Measurements from ENCODE around the gene DIRAS2.

Gene DIRAS2

DNA sequence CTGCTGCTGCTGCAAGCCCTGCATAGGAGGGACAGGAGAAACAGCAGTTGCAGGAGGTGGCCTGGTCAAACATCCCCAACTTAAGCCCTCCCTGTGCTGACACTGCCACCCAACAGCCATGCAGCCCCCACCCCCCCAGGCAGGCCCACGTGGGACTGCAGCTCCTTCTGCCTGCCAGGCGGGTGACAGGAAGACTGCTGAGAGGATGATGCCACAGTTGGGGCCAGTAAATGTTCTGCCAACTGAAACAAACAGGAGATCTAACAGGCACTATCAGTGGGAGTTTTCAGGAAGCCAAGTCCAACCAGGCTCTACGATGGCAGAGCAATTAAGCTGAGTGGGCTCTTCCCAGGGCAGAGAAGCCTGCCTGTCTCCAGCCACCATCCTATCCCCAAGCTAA, 31.1 kb downstream of the DIRAS2 start:
- no peak for DNase-seq (ENCODE audit: low read depth)

GRCh38 chr9:90611121-90611520, 31.5 kb downstream of the DIRAS2 start:
- DNase-seq (ENCODE audit: low read depth): no peak

- DNase-seq (ENCODE audit: low read depth): no peak
Observed at GRCh38 chr9:90607701-90608516, 34.7 kb downstream of the DIRAS2 start.

DNA sequence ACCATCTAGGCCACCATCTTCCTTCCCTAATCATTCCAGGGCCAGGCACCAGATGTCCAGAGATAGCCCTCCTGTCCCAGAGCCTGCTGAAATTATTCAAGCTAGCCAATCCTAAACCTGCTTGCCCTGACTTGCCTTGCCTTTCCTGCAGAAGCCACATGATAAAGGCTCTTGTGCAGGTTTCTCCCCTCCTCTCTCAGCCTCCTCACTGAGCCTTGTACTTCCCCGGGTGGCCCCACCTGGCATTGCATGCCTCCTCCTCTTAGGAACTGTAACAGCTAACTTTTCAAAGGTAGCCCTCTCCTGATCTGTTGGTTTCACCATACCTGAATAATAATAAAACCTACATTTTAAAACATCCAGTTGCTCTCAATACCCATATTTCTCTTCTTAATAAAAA, 42.6 kb downstream of the DIRAS2 start:
- no peak for DNase-seq (ENCODE audit: low read depth)

GRCh38 chr9:90598191-90598590, 44.4 kb downstream of the DIRAS2 start:
- DNase-seq (ENCODE audit: low read depth): no peak

GRCh38 chr9:90593646-90594045, 49.0 kb downstream of the DIRAS2 start:
- DNase-seq (ENCODE audit: low read depth): no peak

DNA sequence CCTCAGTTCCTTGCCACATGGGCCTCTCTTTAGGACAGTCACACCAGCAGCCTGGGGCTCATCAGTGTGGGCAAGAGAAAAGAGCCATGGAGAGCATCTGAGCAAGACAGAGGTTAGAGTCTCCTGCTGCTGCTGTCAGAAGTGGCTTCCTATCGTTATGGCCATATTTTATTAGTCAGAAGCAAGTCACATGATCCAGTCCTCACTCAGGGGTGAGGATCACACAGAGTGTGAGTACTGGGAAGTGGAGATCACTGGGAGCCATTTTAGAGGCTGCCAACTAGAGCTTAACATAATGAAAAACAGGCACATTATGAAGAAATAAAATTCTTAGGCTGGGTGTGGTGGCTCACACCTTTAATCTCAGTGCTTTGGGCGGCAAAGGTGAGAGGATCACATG, 62.0 kb downstream of the DIRAS2 start:
- DNase-seq (ENCODE audit: low read depth): no peak

DNA sequence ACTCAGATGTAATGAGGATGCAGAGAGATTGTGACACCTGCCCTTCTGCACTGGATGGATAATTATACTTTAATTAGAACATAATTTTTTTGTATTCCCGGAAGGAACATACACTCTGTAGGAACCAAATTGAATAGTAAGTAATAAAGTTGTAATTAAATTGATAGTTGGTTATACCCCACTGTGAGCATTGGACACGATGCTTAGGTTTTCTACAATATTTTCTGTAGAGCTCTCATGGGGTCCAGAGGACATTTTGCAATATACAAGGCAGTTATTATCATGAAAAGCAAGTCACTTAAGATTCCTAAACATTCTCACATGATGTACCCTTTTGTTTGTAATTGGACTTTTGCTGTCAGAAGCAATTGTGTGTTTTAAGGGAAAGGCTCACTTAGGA, 63.4 kb downstream of the DIRAS2 start:
- no peak for DNase-seq (ENCODE audit: low read depth)

- no peak for DNase-seq (ENCODE audit: low read depth)
Observed at GRCh38 chr9:90578126-90578815, 64.4 kb downstream of the DIRAS2 start.

GRCh38 chr9:90569511-90569910, 73.1 kb downstream of the DIRAS2 start:
- DNase-seq (ENCODE audit: low read depth): no peak

GRCh38 chr9:90568667-90569066, 74.0 kb downstream of the DIRAS2 start:
- no peak for DNase-seq (ENCODE audit: low read depth)

GRCh38 chr9:90562229-90562628, 80.4 kb downstream of the DIRAS2 start:
- DNase-seq (ENCODE audit: low read depth): no peak
